ENCODE results near the gene RPAIN. TPM values are rescaled to one million over a fixed set of nuclear protein-coding genes. Genes with fewer than 3 reads are reported as not detected.

The RPAIN gene
- total and polyA plus RNA-seq, 10 of the 15 experiments (the other 5 are each of a cell fraction or from before 2014, with no cell fraction given) = 45.8 to 109 (median 70.5) TPM

GRCh38 chr17:5419959-5420653 is at the start of gene RPAIN (continued):
- TF ChIP-seq MLLT1 (IDR thresholded peaks at IDR 0.05) = peak; percentile 63; the same call in 1 of the 2 replicates
- peak; percentile 65; the same call in 1 of the 2 replicates for TF ChIP-seq NBN (IDR thresholded peaks at IDR 0.05)
- no peak for TF ChIP-seq CHD1 (IDR thresholded peaks at IDR 0.05; ENCODE audit: low read depth, low read length)
- TF ChIP-seq ELK1 (IDR thresholded peaks at IDR 0.05; ENCODE audit: low read depth, low read length) = 0 out of 2 replicates have a peak, but pooled peaks have one; percentile 0
- peak; percentile 84; the same call in 1 of the 2 replicates for TF ChIP-seq POLR2A (IDR thresholded peaks at IDR 0.05; ENCODE audit: low read depth, low read length)
- TF ChIP-seq BCL11A (IDR thresholded peaks at IDR 0.05; ENCODE audit: low read depth, low read length) = no peak
- no peak for TF ChIP-seq CEBPB (IDR thresholded peaks at IDR 0.05; ENCODE audit: borderline replicate concordance in 1 of 2, low read depth in 2 of 2, low read length in 2 of 2)
- TF ChIP-seq HDGF (IDR thresholded peaks at IDR 0.05) = no peak
- TF ChIP-seq CBX3 (IDR thresholded peaks at IDR 0.05; ENCODE audit: borderline replicate concordance, low read depth) = no peak
- no peak for TF ChIP-seq ZSCAN29 (IDR thresholded peaks at IDR 0.05)
- TF ChIP-seq FOXM1 (IDR thresholded peaks at IDR 0.05; ENCODE audit: low read depth, low read length) = no peak
- TF ChIP-seq RAD21 (IDR thresholded peaks at IDR 0.05; ENCODE audit: insufficient read depth, low read depth, low read length) = no peak
- no peak for TF ChIP-seq SMC3 (IDR thresholded peaks at IDR 0.05; ENCODE audit: borderline replicate concordance, low read length)
- TF ChIP-seq MXI1 (IDR thresholded peaks at IDR 0.05; ENCODE audit: low read depth, low read length) = peak; percentile 99
- TF ChIP-seq TBL1XR1 (IDR thresholded peaks at IDR 0.05; ENCODE audit: low read depth, low read length) = no peak
- TF ChIP-seq ZNF217 (IDR thresholded peaks at IDR 0.05) = no peak
- TF ChIP-seq CHD4 (IDR thresholded peaks at IDR 0.05) = no peak
- TF ChIP-seq PBX3 (IDR thresholded peaks at IDR 0.05; ENCODE audit: insufficient replicate concordance, low read depth, low read length) = no peak
- peak; percentile 77 for TF ChIP-seq FOXK2 (IDR thresholded peaks at IDR 0.05)
- no peak for TF ChIP-seq JUND (IDR thresholded peaks at IDR 0.05; ENCODE audit: low read depth, low read length)
- peak; percentile 59 to 62; a peak in 2 of 4 replicates for TF ChIP-seq IKZF2 (IDR thresholded peaks at IDR 0.05)
- TF ChIP-seq RB1 (IDR thresholded peaks at IDR 0.05; ENCODE audit: borderline replicate concordance) = peak; percentile 73; the same call in 1 of the 2 replicates
- no peak for TF ChIP-seq SRF (IDR thresholded peaks at IDR 0.05; ENCODE audit: low read depth in 2 of 2, low read length in 2 of 2)
- TF ChIP-seq WRNIP1 (IDR thresholded peaks at IDR 0.05; ENCODE audit: borderline replicate concordance, low read depth, low read length) = no peak
- TF ChIP-seq TCF3 (IDR thresholded peaks at IDR 0.05; ENCODE audit: borderline replicate concordance, insufficient read depth, low read depth, low read length) = no peak
- peak; percentile 46; the same call in 1 of the 2 replicates for TF ChIP-seq ATF7 (IDR thresholded peaks at IDR 0.05; ENCODE audit: low read depth)
- peak; percentile 84 for TF ChIP-seq HSF1 (IDR thresholded peaks at IDR 0.05; ENCODE audit: low read depth, low read length)
- TF ChIP-seq POU2F2 (IDR thresholded peaks at IDR 0.05; ENCODE audit: borderline replicate concordance, low read depth, low read length) = peak; percentile 70; the same call in 1 of the 3 replicates
- TF ChIP-seq NR2F1 (conservative IDR thresholded peaks at IDR 0.05) = no peak
